ENCODE results near the gene AFDN.

DNA sequence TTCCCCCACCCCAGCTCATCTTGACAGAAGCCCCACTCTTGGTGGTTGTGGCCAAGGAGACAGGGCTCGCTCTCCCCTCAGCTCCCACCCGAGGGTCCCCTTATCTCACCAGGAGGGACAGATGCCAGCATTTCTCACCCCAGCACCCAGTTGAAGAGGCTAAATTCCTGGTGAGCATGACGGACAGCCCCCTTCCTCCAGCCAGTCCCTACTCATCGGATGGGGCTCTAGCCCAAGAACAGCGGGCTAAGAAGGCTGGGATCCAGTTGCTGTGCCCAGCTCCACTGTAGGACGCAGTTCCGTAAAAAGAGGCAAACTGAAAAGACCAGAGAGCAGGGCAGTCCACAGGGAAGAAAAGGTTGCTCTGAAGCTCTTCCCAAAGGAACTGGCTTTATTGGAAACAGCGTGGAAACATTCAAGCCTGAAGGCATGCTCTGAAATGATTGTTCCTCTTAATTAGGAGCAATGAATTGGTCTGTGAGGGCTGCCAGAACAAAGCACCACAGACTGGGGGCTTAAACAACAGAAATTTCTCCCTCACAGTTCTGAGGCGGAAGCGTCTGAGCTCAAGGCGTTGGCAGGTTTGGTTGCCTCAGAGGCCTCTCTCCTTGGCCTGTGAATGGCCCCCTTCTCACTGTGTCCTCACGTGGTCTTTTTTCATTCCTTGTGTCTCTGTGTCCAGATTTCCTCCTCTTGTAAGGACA, 152.9 kb downstream of the AFDN start:
- TF ChIP-seq SMAD3 (CRISPR knock-in tag; IDR thresholded peaks at IDR 0.05; ENCODE audit: borderline replicate concordance): no peak
- TF ChIP-seq, protein P1, sequence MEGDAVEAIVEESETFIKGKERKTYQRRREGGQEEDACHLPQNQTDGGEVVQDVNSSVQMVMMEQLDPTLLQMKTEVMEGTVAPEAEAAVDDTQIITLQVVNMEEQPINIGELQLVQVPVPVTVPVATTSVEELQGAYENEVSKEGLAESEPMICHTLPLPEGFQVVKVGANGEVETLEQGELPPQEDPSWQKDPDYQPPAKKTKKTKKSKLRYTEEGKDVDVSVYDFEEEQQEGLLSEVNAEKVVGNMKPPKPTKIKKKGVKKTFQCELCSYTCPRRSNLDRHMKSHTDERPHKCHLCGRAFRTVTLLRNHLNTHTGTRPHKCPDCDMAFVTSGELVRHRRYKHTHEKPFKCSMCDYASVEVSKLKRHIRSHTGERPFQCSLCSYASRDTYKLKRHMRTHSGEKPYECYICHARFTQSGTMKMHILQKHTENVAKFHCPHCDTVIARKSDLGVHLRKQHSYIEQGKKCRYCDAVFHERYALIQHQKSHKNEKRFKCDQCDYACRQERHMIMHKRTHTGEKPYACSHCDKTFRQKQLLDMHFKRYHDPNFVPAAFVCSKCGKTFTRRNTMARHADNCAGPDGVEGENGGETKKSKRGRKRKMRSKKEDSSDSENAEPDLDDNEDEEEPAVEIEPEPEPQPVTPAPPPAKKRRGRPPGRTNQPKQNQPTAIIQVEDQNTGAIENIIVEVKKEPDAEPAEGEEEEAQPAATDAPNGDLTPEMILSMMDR (IDR thresholded peaks at IDR 0.05): no peak
